Endothelial cell of umbilical vein (primary cell): ENCODE measurements around the gene SNAP23. TPM values are rescaled to one million over a fixed set of nuclear protein-coding genes. Genes with fewer than 3 reads are reported as not detected.

ENCODE experiments used
- BruUV-seq: library from RNA; stranded (reverse); fragments of 400-500 nt; replicated peaks from 2 replicates; lab custom pipeline; 2021; lab: Mats Ljungman, UMichigan
- CTCF ChIA-PET: fragments of 300-600, 350-600 bp; sonication (Branson Sonifier 250); formaldehyde crosslinking; loops from one replicate; lab custom pipeline; 2021; ENCODE audit warnings: antibody characterized with exemption, inconsistent platforms; lab: Charles Lee
- POLR2A ChIA-PET: fragments of 300-600, 350-600 bp; sonication (Branson Sonifier 250); formaldehyde crosslinking; loops from one replicate; lab custom pipeline; 2021; ENCODE audit warnings: antibody characterized with exemption, inconsistent platforms; lab: Charles Lee
- DNase-seq: peaks from one replicate; pipeline ENCODE4 v3.0.0-alpha.2; 2011; ENCODE audit warnings: low read depth, low spot score
- FAIRE-seq: peaks from 2 replicates; lab custom pipeline; 2011; peaks lifted over from hg19 to GRCh38; lab: Jason Lieb, UNC
- H2AFZ ChIP-seq: 2 replicates; pipeline ENCODE4 v1.6.0; 2012; ENCODE audit warnings: low read depth, low read length, control low read depth, inconsistent platforms
- H3K27ac ChIP-seq: 2 replicates; pipeline ENCODE4 v1.5.1; 2011; ENCODE audit warnings: low read depth, mild to moderate bottlenecking, control low read depth, low read length, moderate library complexity; ENCODE audit not compliant: insufficient read depth
- H3K27me3 ChIP-seq, 2 experiments: 2 replicates each; pipeline versions ENCODE4 v1.6.0 to v1.6.1; 2011; ENCODE audit warnings: low read length in 2 of 2, mixed read lengths in 1 of 2; ENCODE audit not compliant: control insufficient read depth in 2 of 2, insufficient read depth in 2 of 2
- H3K36me3 ChIP-seq, 2 experiments: 2 replicates in 1 of 2; 3 replicates in 1 of 2; pipeline ENCODE4 v1.5.1; 2011; ENCODE audit warnings: low read length in 2 of 2, mild to moderate bottlenecking in 1 of 2, moderate library complexity in 1 of 2; ENCODE audit not compliant: control insufficient read depth in 2 of 2, insufficient read depth in 2 of 2; ENCODE audit errors: extremely low read depth in 1 of 2
- H3K4me1 ChIP-seq: 3 replicates; pipeline ENCODE4 v1.5.1; 2011; ENCODE audit warnings: mild to moderate bottlenecking, low read length; ENCODE audit not compliant: control insufficient read depth, insufficient read depth; ENCODE audit errors: extremely low read depth
- H3K4me2 ChIP-seq: 2 replicates; pipeline ENCODE4 v1.6.1; 2011; ENCODE audit warnings: low read length, control low read depth, mixed read lengths; ENCODE audit not compliant: insufficient read depth
- H3K4me3 ChIP-seq, 3 experiments: fragments of 200-600 bp in 1 of 3; sonication (generic), shearing (Covaris generic) in 1 of 3; replicated peaks in 1 of 3; 2 replicates each; pipeline ENCODE4 v1.5.1; 2011 to 2016; ENCODE audit warnings: control low read depth in 3 of 3, low read length in 3 of 3, mild to moderate bottlenecking in 2 of 3, inconsistent platforms in 1 of 3, low read depth in 1 of 3, moderate library complexity in 1 of 3; ENCODE audit not compliant: insufficient read depth in 1 of 3
- H3K79me2 ChIP-seq: 2 replicates; pipeline ENCODE4 v1.6.0; 2012; ENCODE audit warnings: low read length, inconsistent platforms; ENCODE audit not compliant: control insufficient read depth, insufficient read depth
- H3K9ac ChIP-seq: replicated peaks from 2 replicates; pipeline ENCODE3; 2011; ENCODE audit warnings: low read length, control low read depth; ENCODE audit not compliant: insufficient read depth; ENCODE audit errors: extremely low read depth
- H3K9me1 ChIP-seq: replicated peaks from 3 replicates; pipeline ENCODE4 v1.6.0; 2011; ENCODE audit warnings: mild to moderate bottlenecking, low read length; ENCODE audit not compliant: control insufficient read depth, insufficient read depth; ENCODE audit errors: extremely low read depth
- H3K9me3 ChIP-seq: replicated peaks from 2 replicates; pipeline ENCODE4 v1.5.1; 2012; ENCODE audit warnings: low read length, inconsistent platforms; ENCODE audit not compliant: control insufficient read depth, insufficient read depth
- H4K20me1 ChIP-seq: replicated peaks from 2 replicates; pipeline ENCODE3; 2011; ENCODE audit warnings: mild to moderate bottlenecking, low read length; ENCODE audit not compliant: control insufficient read depth, insufficient read depth; ENCODE audit errors: extremely low read depth
- CTCF ChIP-seq, 2 donors: IDR thresholded peaks; 1 replicate in 1 of 2; 2 replicates in 1 of 2; pipeline ENCODE4 v1.5.1; 2011; ENCODE audit warnings: low read length in 2 of 2, mild to moderate bottlenecking in 2 of 2, moderate library complexity in 2 of 2, control low read depth in 1 of 2, inconsistent platforms in 1 of 2, low read depth in 1 of 2; ENCODE audit not compliant: insufficient read depth in 1 of 2; ENCODE audit errors: extremely low read depth in 1 of 2
- EZH2 ChIP-seq: IDR thresholded peaks from 2 replicates; pipeline ENCODE4 v1.6.1; 2012; ENCODE audit warnings: borderline replicate concordance, low read depth, mild to moderate bottlenecking, moderate library complexity, low read length, inconsistent platforms; ENCODE audit not compliant: severe bottlenecking
- FOS ChIP-seq: IDR thresholded peaks from 2 replicates; pipeline ENCODE4 v1.6.1; 2011; ENCODE audit warnings: mild to moderate bottlenecking, low read length, moderate library complexity, borderline replicate concordance; ENCODE audit not compliant: insufficient read depth
- GATA2 ChIP-seq: IDR thresholded peaks from 2 replicates; pipeline ENCODE4 v1.7.0; 2011; ENCODE audit warnings: low read depth, mild to moderate bottlenecking, moderate library complexity, mixed read lengths, low read length; ENCODE audit not compliant: insufficient read length, insufficient read depth
- JUN ChIP-seq: IDR thresholded peaks from 2 replicates; pipeline ENCODE4 v1.6.1; 2011; ENCODE audit warnings: borderline replicate concordance, low read depth; ENCODE audit not compliant: insufficient read length, insufficient read depth
- MAX ChIP-seq: IDR thresholded peaks from 2 replicates; pipeline ENCODE4 v1.6.1; 2011; ENCODE audit not compliant: insufficient read depth, insufficient read length
- MYC ChIP-seq: IDR thresholded peaks from one replicate; pipeline ENCODE4 v1.6.1; 2011; ENCODE audit warnings: mild to moderate bottlenecking, low read depth, low read length
- POLR2A ChIP-seq: IDR thresholded peaks from 2 replicates; pipeline ENCODE4 v1.6.1; 2012; ENCODE audit warnings: low read depth, mild to moderate bottlenecking, control low read depth, low read length
- POLR2AphosphoS5 ChIP-seq: IDR thresholded peaks from 2 replicates; pipeline ENCODE4 v1.6.1; 2012; ENCODE audit warnings: low read depth, mild to moderate bottlenecking, control low read depth, low read length, moderate library complexity; ENCODE audit not compliant: insufficient read depth
- dilution Hi-C: fragments of 300-500 bp; cut with MboI; formaldehyde crosslinking; loops from one replicate; pipeline ENCODE4 v1.15.0; 2019; ENCODE audit warnings: low sequenced_read_pairs; ENCODE audit not compliant: extremely low pct_ligation_motif_present
- intact Hi-C: fragments of 100-400 bp; cut with micrococcal nuclease; formaldehyde crosslinking; loops from one replicate; pipeline ENCODE4 v1.10.0; 2022
- polyA plus RNA-seq, 4 experiments: library from polyadenylated mRNA; depleted of rRNA in 3 of 4; stranded (reverse) in 3 of 4; unstranded in 1 of 4; fragments of >200 nt; gene quantifications; 2 replicates each; pipeline versions ENCODE4 v1.2.1 to v1.2.3, GENCODE V29; 2011 to 2012; ENCODE audit warnings: missing spikeins in 1 of 4
- total RNA-seq: library from RNA; stranded (reverse); gene quantifications from 2 replicates; pipeline ENCODE4 v1.2.3, GENCODE V29; 2021

The SNAP23 gene
- total and polyA plus RNA-seq, 2 donors (not counting 3 experiments of a cell fraction or from before 2014, with no cell fraction given): 141 to 152 TPM

- no peak for FAIRE-seq
- CTCF ChIA-PET: interaction anchor here (1.6 to 1.9 kb wide), 5 partner anchors 11 to 78 kb away, joined by 4 to 11 read pairs (median 6); no protein-coding TSS in a partner anchor
- Histone ChIP-seq H3K9ac (peak overlapping the region; percentile 84), H3K4me1 (peaks cover 13% of the 10 kb centered on the region), H3K79me2 (peaks cover 2% of the 10 kb centered on the region), H3K27ac (no peak overlapping the region), H2AFZ (peak overlapping the region; percentile 94), H3K4me2 (peak overlapping the region; percentile 88), H3K9me3 (no peaks in the 10 kb centered on the region), H3K9me1 (no peaks in the 10 kb centered on the region), H4K20me1 (no peaks in the 10 kb centered on the region), H3K36me3 (no peaks in the 10 kb centered on the region), H3K27me3 (no peaks in the 10 kb centered on the region), H3K4me3 (peak overlapping the region; percentile 64 to 79 (median 77))
- intact Hi-C loops: no loop called here
- dilution Hi-C loops: no loop called here
- DNase-seq: no peak
- POLR2A ChIA-PET: interaction anchor here (0.6 kb wide), 1 partner anchor 19 kb away, joined by 3 read pairs; no protein-coding TSS in a partner anchor
- no TSS peak for BruUV-seq
- TF ChIP-seq POLR2AphosphoS5: no peak
These were observed 80.7 kb downstream of the SNAP23 start for GRCh38 chr15:42576040-42576594.

- Histone ChIP-seq H3K9me3 (no peaks in the 10 kb centered on the region), H3K27ac (no peak overlapping the region), H3K4me2 (peak overlapping the region; percentile 88), H3K9me1 (no peaks in the 10 kb centered on the region), H4K20me1 (no peaks in the 10 kb centered on the region), H2AFZ (no peak overlapping the region), H3K4me1 (peaks cover 17% of the 10 kb centered on the region), H3K79me2 (peaks cover 2% of the 10 kb centered on the region), H3K4me3 (no peak overlapping the region), H3K9ac (no peak overlapping the region), H3K36me3 (no peaks in the 10 kb centered on the region), H3K27me3 (no peaks in the 10 kb centered on the region)
- DNase-seq (no peak), FAIRE-seq (no peak)
- intact Hi-C loops (no loop called here), dilution Hi-C loops (no loop called here)
- TF ChIP-seq POLR2A (no peak), MAX (no peak), MYC (no peak), GATA2 (no peak), POLR2AphosphoS5 (no peak), FOS (no peak), EZH2 (no peak), CTCF (IDR thresholded peaks at IDR 0.05; ENCODE audit: extremely low read depth in 1 of 2, insufficient read depth in 1 of 2, low read depth in 1 of 2, low read length in 2 of 2) (no peak), JUN (no peak)
- CTCF ChIA-PET: interaction anchor here (1.8 kb wide), 1 partner anchor 39 kb away, joined by 4 read pairs; no protein-coding TSS in a partner anchor
- POLR2A ChIA-PET: no interaction called here
- BruUV-seq: TSS peak; percentile 12
These were observed 81.3 kb downstream of the SNAP23 start for GRCh38 chr15:42576776-42577175.
